ENCODE data around the gene AP4S1. TPM values are rescaled to one million over a fixed set of nuclear protein-coding genes. Genes with fewer than 3 reads are reported as not detected.
A peak's percentile ranks its signal among the peaks of the same experiment; 100 is the strongest.

The AP4S1 gene
- total and polyA plus RNA-seq, 7 donors, result 4.2 to 13.9 (median 6.0) TPM

- peaks cover 14% of the 10 kb centered on the region for H3K4me1 ChIP-seq
- intact Hi-C loops (cut with DNase I), result loop anchor here in 1 of 2 donors (5.0 kb wide), 2 partner anchors 45 to 100 kb away; partner anchors contain the start of genes AP4S1 and STRN3
These were observed 42.9 kb upstream of the AP4S1 start for GRCh38 chr14:30982533-30982932.

DNA sequence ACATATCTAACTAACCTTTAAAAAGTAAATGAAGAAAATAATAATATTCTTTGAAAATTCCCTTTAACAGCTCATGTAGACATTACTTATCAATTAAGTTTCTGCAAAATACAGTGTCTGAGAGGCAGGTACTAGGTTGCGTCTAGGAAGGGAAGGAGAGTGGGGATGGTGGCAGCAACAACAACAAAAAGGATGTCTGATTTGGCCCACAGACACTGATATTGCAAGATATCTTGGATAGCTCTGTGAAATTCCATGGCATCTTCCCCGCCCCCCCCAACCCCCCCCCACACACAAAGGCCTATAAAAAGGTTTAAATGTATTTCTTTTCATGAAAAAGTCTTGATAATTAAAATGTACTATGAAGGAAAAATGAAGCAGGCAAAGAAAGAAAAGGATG lies 41.6 kb upstream of the AP4S1 start:
- ATAC-seq (no peak), DNase-seq (no peak)
- Histone ChIP-seq H3K27me3 (ENCODE audit: insufficient read depth in 3 of 3, low read length in 2 of 3) (no peaks in the 10 kb centered on the region), H3K4me3 (no peak overlapping the region), H3K36me3 (ENCODE audit: insufficient read depth in 1 of 2, low read depth in 1 of 2) (no peaks in the 10 kb centered on the region), H3K9me3 (no peaks in the 10 kb centered on the region), H3K4me1 (peaks cover 25% of the 10 kb centered on the region), H3K27ac (no peak overlapping the region)
- intact Hi-C loops (cut with DNase I), result loop anchor here in 1 of 2 donors (5.0 kb wide), 2 partner anchors 43 to 98 kb away; partner anchors contain the start of genes AP4S1 and STRN3
- TF ChIP-seq, protein P1, sequence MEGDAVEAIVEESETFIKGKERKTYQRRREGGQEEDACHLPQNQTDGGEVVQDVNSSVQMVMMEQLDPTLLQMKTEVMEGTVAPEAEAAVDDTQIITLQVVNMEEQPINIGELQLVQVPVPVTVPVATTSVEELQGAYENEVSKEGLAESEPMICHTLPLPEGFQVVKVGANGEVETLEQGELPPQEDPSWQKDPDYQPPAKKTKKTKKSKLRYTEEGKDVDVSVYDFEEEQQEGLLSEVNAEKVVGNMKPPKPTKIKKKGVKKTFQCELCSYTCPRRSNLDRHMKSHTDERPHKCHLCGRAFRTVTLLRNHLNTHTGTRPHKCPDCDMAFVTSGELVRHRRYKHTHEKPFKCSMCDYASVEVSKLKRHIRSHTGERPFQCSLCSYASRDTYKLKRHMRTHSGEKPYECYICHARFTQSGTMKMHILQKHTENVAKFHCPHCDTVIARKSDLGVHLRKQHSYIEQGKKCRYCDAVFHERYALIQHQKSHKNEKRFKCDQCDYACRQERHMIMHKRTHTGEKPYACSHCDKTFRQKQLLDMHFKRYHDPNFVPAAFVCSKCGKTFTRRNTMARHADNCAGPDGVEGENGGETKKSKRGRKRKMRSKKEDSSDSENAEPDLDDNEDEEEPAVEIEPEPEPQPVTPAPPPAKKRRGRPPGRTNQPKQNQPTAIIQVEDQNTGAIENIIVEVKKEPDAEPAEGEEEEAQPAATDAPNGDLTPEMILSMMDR (IDR thresholded peaks at IDR 0.05), result no peak
- WGBS, 3 donors, result 76 to 91% (median 78%) methylated on average over 2 of the region's 2 CpGs

More at GRCh38 chr14:30982533-30982932, 42.9 kb upstream of the AP4S1 start:
- H3K4me3 ChIP-seq, result no peak overlapping the region
- WGBS, 3 donors, result 86 to 87% (median 86%) methylated on average over 7 of the region's 7 CpGs
- DNase-seq (no peak), ATAC-seq (no peak)
- no peaks in the 10 kb centered on the region for H3K9me3 ChIP-seq
- no peaks in the 10 kb centered on the region for H3K27me3 ChIP-seq (ENCODE audit: insufficient read depth in 3 of 3, low read length in 2 of 3)
- TF ChIP-seq, protein P1 (IDR thresholded peaks at IDR 0.05), result no peak
- H3K36me3 ChIP-seq (ENCODE audit: insufficient read depth in 1 of 2, low read depth in 1 of 2), result no peaks in the 10 kb centered on the region
- H3K27ac ChIP-seq, result peak overlapping the region; percentile 15

DNA sequence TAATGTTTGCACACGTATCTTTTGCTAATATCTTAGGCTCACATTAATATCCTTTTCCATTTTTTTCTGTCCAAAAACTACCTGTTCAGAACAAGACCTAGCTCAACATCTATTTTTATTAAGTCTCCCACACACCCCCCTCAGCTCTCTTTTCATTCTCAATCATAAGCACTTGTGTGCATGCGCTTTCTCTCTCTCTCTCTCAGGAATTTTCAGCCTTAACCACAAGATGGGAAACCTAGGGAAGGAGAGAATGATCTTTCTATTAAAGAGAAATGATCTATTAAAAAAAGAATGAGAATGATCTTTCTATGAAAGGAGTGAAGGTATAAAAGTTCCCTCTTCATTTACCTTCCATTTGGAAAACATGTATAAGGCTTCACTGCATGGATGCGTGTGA lies 39.7 kb upstream of the AP4S1 start:
- ATAC-seq (no peak), DNase-seq (no peak)
- TF ChIP-seq, protein P1 (IDR thresholded peaks at IDR 0.05), result no peak
- intact Hi-C loops (cut with DNase I), result no loop called here
- Histone ChIP-seq H3K27ac (no peak overlapping the region), H3K27me3 (ENCODE audit: insufficient read depth in 3 of 3, low read length in 2 of 3) (no peaks in the 10 kb centered on the region), H3K4me3 (no peak overlapping the region), H3K4me1 (peaks cover 29% of the 10 kb centered on the region), H3K9me3 (no peaks in the 10 kb centered on the region), H3K36me3 (ENCODE audit: insufficient read depth in 1 of 2, low read depth in 1 of 2) (no peaks in the 10 kb centered on the region)
- WGBS, 3 donors, result 92 to 98% (median 93%) methylated on average over 3 of the region's 3 CpGs

- H3K27me3 ChIP-seq (ENCODE audit: insufficient read depth in 3 of 3, low read length in 2 of 3), result no peaks in the 10 kb centered on the region
- no peak overlapping the region for H3K4me3 ChIP-seq
These were observed 36.9 kb upstream of the AP4S1 start for GRCh38 chr14:30988509-30988908.

More at GRCh38 chr14:30988509-30988908, 36.9 kb upstream of the AP4S1 start:
- Histone ChIP-seq H3K27ac (peak overlapping the region; percentile 58), H3K36me3 (ENCODE audit: insufficient read depth in 1 of 2, low read depth in 1 of 2) (no peaks in the 10 kb centered on the region), H3K9me3 (no peaks in the 10 kb centered on the region), H3K4me1 (peaks cover 50% of the 10 kb centered on the region)
- ATAC-seq (peak in 2 of 4 donors; percentile 39 to 64), DNase-seq (no peak)
- TF ChIP-seq, protein P1 (IDR thresholded peaks at IDR 0.05), result no peak
- intact Hi-C loops (cut with DNase I), result no loop called here
